T-helper 1 cell (primary cell): Measurements from ENCODE around the gene KLHDC1.

Source experiments
- DNase-seq, 5 donors: peaks; one replicate each; pipeline ENCODE4 v3.0.0-alpha.2; 2012 to 2020

KLHDC1 gene

GRCh38 chr14:49792618-49793017, 99.7 kb downstream of the KLHDC1 start:
- DNase-seq: no peak

GRCh38 chr14:49796025-49796424, 103.1 kb downstream of the KLHDC1 start:
- no peak for DNase-seq
